ENCODE data around the gene DGKZ. TPM values are rescaled to one million over a fixed set of nuclear protein-coding genes. Genes with fewer than 3 reads are reported as not detected.
A peak's percentile ranks its signal among the peaks of the same experiment; 100 is the strongest.

Gene DGKZ
- total RNA-seq, 2 donors from 2014 or later = 79.4 to 86.4 TPM

- peaks cover 28% of the 10 kb centered on the region for H3K4me1 ChIP-seq
- H3K36me3 ChIP-seq (replicated peaks in 1 of 2; ENCODE audit: insufficient read depth in 1 of 2, low read depth in 2 of 2) = no peaks in the 10 kb centered on the region
- 85 to 96% methylated on average over 12 of the region's 12 CpGs for WGBS, 2 donors
- TF ChIP-seq CTCF (IDR thresholded peaks at IDR 0.05) (no peak), POLR2A (IDR thresholded peaks at IDR 0.05) (no peak)
- H3K27ac ChIP-seq = no peak overlapping the region
- no peak overlapping the region for H3K4me3 ChIP-seq
- H3K27me3 ChIP-seq = peaks cover 0 to 15% of the 10 kb centered on the region in 2 donors
- ATAC-seq = no peak
- no peaks in the 10 kb centered on the region for H3K9me3 ChIP-seq
- no peak for DNase-seq
- intact Hi-C loops (cut with DNase I) = no loop called here
These were observed 10.6 kb upstream of the DGKZ start for GRCh38 chr11:46336563-46337180.

GRCh38 chr11:46337626-46338345 is 9.5 kb upstream of the DGKZ start:
- no peaks in the 10 kb centered on the region for H3K36me3 ChIP-seq (replicated peaks in 1 of 2; ENCODE audit: insufficient read depth in 1 of 2, low read depth in 2 of 2)
- 78 to 90% methylated on average over 13 of the region's 13 CpGs for WGBS, 2 donors
- H3K4me3 ChIP-seq = no peak overlapping the region
- intact Hi-C loops (cut with DNase I) = no loop called here
- H3K9me3 ChIP-seq = no peaks in the 10 kb centered on the region
- DNase-seq (no peak), ATAC-seq (no peak)
- TF ChIP-seq CTCF (IDR thresholded peaks at IDR 0.05) = no peak
- TF ChIP-seq POLR2A (IDR thresholded peaks at IDR 0.05) = no peak
- H3K27me3 ChIP-seq = peaks cover 0 to 7% of the 10 kb centered on the region in 2 donors
- peaks cover 21% of the 10 kb centered on the region for H3K4me1 ChIP-seq
- no peak overlapping the region for H3K27ac ChIP-seq

GRCh38 chr11:46338636-46338987 is 8.7 kb upstream of the DGKZ start:
- ATAC-seq (no peak), DNase-seq (no peak)
- H3K36me3 ChIP-seq (replicated peaks in 1 of 2; ENCODE audit: insufficient read depth in 1 of 2, low read depth in 2 of 2) = no peaks in the 10 kb centered on the region
- 31 to 32% methylated on average over 9 of the region's 9 CpGs for WGBS, 2 donors
- peak overlapping the region in 2 of 4 donors; percentile 4 to 31 for H3K27ac ChIP-seq
- TF ChIP-seq CTCF (IDR thresholded peaks at IDR 0.05) = no peak
- TF ChIP-seq POLR2A (IDR thresholded peaks at IDR 0.05) = no peak
- intact Hi-C loops (cut with DNase I) = no loop called here
- no peak overlapping the region for H3K4me3 ChIP-seq
- H3K4me1 ChIP-seq = peaks cover 22% of the 10 kb centered on the region
- H3K27me3 ChIP-seq = no peaks in the 10 kb centered on the region
- H3K9me3 ChIP-seq = no peaks in the 10 kb centered on the region

GRCh38 chr11:46338988-46339666 is 8.1 kb upstream of the DGKZ start:
- Histone ChIP-seq H3K4me1 (peaks cover 23% of the 10 kb centered on the region), H3K36me3 (replicated peaks in 1 of 2; ENCODE audit: insufficient read depth in 1 of 2, low read depth in 2 of 2) (no peaks in the 10 kb centered on the region), H3K27me3 (no peaks in the 10 kb centered on the region), H3K9me3 (no peaks in the 10 kb centered on the region), H3K4me3 (no peak overlapping the region), H3K27ac (peak overlapping the region in 2 of 4 donors; percentile 4 to 31)
- DNase-seq (peak in 2 of 4 donors; percentile 25 to 49), ATAC-seq (peak; percentile 52)
- intact Hi-C loops (cut with DNase I) = no loop called here
- WGBS, 2 donors = 24 to 48% methylated on average over 8 to 16 of the region's 16 CpGs
- no peak for TF ChIP-seq CTCF (IDR thresholded peaks at IDR 0.05)
- no peak for TF ChIP-seq POLR2A (IDR thresholded peaks at IDR 0.05)
